Loucy (cell line): Measurements from ENCODE around the gene MAP3K10.

Experiments used
- H2AFZ ChIP-seq: fragments of 200-600 bp; sonication (generic); 2 replicates; pipeline ENCODE4 v1.6.0; 2016; ENCODE audit warnings: antibody characterized with exemption, mild to moderate bottlenecking, low read length, moderate library complexity
- H3F3A ChIP-seq: fragments of 200-600 bp; 2 replicates; pipeline ENCODE4 v1.6.0; 2016; ENCODE audit warnings: antibody characterized with exemption, low read depth, mild to moderate bottlenecking
- H3K27me3 ChIP-seq: fragments of 200-600 bp; sonication (generic); 2 replicates; pipeline ENCODE4 v1.6.1; 2014; ENCODE audit warnings: low read length, mild to moderate bottlenecking; ENCODE audit not compliant: insufficient read depth, poor library complexity, severe bottlenecking
- H3K36me3 ChIP-seq: fragments of 200-600 bp; sonication (generic); 2 replicates; pipeline ENCODE4 v1.6.1; 2016; ENCODE audit warnings: low read length; ENCODE audit not compliant: insufficient read depth
- H3K4me1 ChIP-seq: fragments of 200-600 bp; sonication (generic); 2 replicates; pipeline ENCODE4 v1.5.1; 2014; ENCODE audit warnings: low read length, mild to moderate bottlenecking; ENCODE audit not compliant: insufficient read depth, poor library complexity, severe bottlenecking
- H3K4me2 ChIP-seq: fragments of 200-600 bp; sonication (generic); 2 replicates; pipeline ENCODE4 v1.6.0; 2014; ENCODE audit warnings: antibody characterized with exemption, low read length, low read depth, mild to moderate bottlenecking; ENCODE audit not compliant: poor library complexity, severe bottlenecking
- H3K4me3 ChIP-seq: fragments of 200-600 bp; sonication (generic); 2 replicates; pipeline ENCODE4 v1.5.1; 2014; ENCODE audit warnings: low read length, mild to moderate bottlenecking, mixed read lengths; ENCODE audit not compliant: poor library complexity, severe bottlenecking
- H3K79me2 ChIP-seq: fragments of 200-600 bp; sonication (generic); 2 replicates; pipeline ENCODE4 v1.6.1; 2014; ENCODE audit warnings: low read length; ENCODE audit not compliant: insufficient read depth
- H3K9ac ChIP-seq: fragments of 200-600 bp; sonication (generic); 2 replicates; pipeline ENCODE4 v1.6.0; 2014; ENCODE audit warnings: mild to moderate bottlenecking, low read depth, low read length, moderate library complexity; ENCODE audit not compliant: poor library complexity, severe bottlenecking
- H3K9me2 ChIP-seq: fragments of 200-600 bp; sonication (generic); replicated peaks from 2 replicates; pipeline ENCODE4 v1.6.1; 2016; ENCODE audit warnings: low read depth, low read length, mixed read lengths
- H3K9me3 ChIP-seq: fragments of 200-600 bp; sonication (generic); 2 replicates; pipeline ENCODE4 v1.6.1; 2014; ENCODE audit warnings: mild to moderate bottlenecking, antibody characterized with exemption, low read length, low read depth; ENCODE audit not compliant: insufficient read depth
- H4K20me1 ChIP-seq: fragments of 200-600 bp; sonication (generic); 2 replicates; pipeline ENCODE4 v1.6.0; 2014; ENCODE audit warnings: antibody characterized with exemption, low read length, mild to moderate bottlenecking; ENCODE audit not compliant: insufficient read depth, poor library complexity, severe bottlenecking
- CTCF ChIP-seq: fragments of 200-600 bp; sonication (generic); conservative IDR thresholded peaks from 2 replicates; pipeline ENCODE4 v1.5.1; 2014; ENCODE audit warnings: mild to moderate bottlenecking, antibody characterized with exemption, low read length
- EZH2phosphoT487 ChIP-seq: fragments of 200-600 bp; IDR thresholded peaks from 2 replicates; pipeline ENCODE4 v1.6.1; 2018; ENCODE audit warnings: antibody characterized with exemption, mild to moderate bottlenecking, moderate library complexity, borderline replicate concordance

MAP3K10 gene

GRCh38 chr19:40174092-40174491 is 17.1 kb upstream of the MAP3K10 start:
- Histone ChIP-seq H3K4me2 (no peak overlapping the region), H3K27me3 (no peaks in the 10 kb centered on the region), H3K79me2 (no peaks in the 10 kb centered on the region), H3F3A (no peaks in the 10 kb centered on the region), H3K4me1 (no peaks in the 10 kb centered on the region), H4K20me1 (no peaks in the 10 kb centered on the region), H3K4me3 (no peak overlapping the region), H3K36me3 (no peaks in the 10 kb centered on the region), H3K9me3 (no peaks in the 10 kb centered on the region), H2AFZ (no peak overlapping the region), H3K9ac (no peak overlapping the region), H3K9me2 (no peaks in the 10 kb centered on the region)
- TF ChIP-seq CTCF (no peak), EZH2phosphoT487 (no peak)

GRCh38 chr19:40175820-40176219 is 15.4 kb upstream of the MAP3K10 start:
- H3K27me3 ChIP-seq = no peaks in the 10 kb centered on the region
- no peaks in the 10 kb centered on the region for H4K20me1 ChIP-seq
- H3K9ac ChIP-seq = no peak overlapping the region
- H3F3A ChIP-seq = no peaks in the 10 kb centered on the region
- no peaks in the 10 kb centered on the region for H3K36me3 ChIP-seq
- no peaks in the 10 kb centered on the region for H3K79me2 ChIP-seq
- H2AFZ ChIP-seq = no peak overlapping the region
- H3K4me1 ChIP-seq = no peaks in the 10 kb centered on the region
- no peak for TF ChIP-seq CTCF
- no peak for TF ChIP-seq EZH2phosphoT487
- no peak overlapping the region for H3K4me2 ChIP-seq
- no peak overlapping the region for H3K4me3 ChIP-seq
- H3K9me3 ChIP-seq = no peaks in the 10 kb centered on the region
- no peaks in the 10 kb centered on the region for H3K9me2 ChIP-seq

- Histone ChIP-seq H3F3A (no peaks in the 10 kb centered on the region), H3K79me2 (no peaks in the 10 kb centered on the region), H3K4me3 (no peak overlapping the region), H4K20me1 (no peaks in the 10 kb centered on the region), H3K4me2 (no peak overlapping the region), H3K36me3 (no peaks in the 10 kb centered on the region), H3K9me3 (no peaks in the 10 kb centered on the region), H3K4me1 (no peaks in the 10 kb centered on the region), H3K9ac (no peak overlapping the region), H3K27me3 (no peaks in the 10 kb centered on the region), H3K9me2 (no peaks in the 10 kb centered on the region), H2AFZ (no peak overlapping the region)
- no peak for TF ChIP-seq EZH2phosphoT487
- TF ChIP-seq CTCF = no peak
These were observed 13.7 kb upstream of the MAP3K10 start for GRCh38 chr19:40177286-40178070.
